Erythroblast (primary cell): ENCODE data around the gene CFAP58.

ENCODE experiments used
- GATA1 ChIP-seq: IDR thresholded peaks from 2 replicates; pipeline ENCODE4 v1.6.1; 2011; ENCODE audit warnings: low read depth, mild to moderate bottlenecking, control low read depth, low read length, moderate library complexity
- POLR2A ChIP-seq: IDR thresholded peaks from 2 replicates; pipeline ENCODE4 v1.6.1; 2011; ENCODE audit warnings: mild to moderate bottlenecking, low read length

DNA sequence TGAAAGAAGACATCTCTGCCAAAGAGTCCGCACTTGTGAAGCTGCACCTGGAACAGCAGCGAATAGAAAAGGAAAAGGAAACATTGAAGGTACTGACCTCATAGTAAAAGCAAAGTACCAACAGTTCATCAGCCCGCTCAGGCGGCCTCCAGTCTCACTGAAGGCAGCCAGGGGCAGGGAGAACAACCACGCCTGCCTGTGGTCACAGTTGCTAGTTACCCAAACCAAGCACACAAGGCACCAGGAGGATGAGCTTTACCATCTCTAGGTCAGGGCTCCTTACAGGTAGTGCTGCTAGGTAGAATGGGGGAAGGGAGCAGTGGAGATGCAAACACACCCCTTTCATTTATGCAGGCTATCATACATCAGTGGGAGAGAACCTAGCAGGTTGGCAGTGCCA lies 39.8 kb downstream of the CFAP58 start:
- TF ChIP-seq POLR2A (no peak), GATA1 (no peak)
